ENCODE data around the gene CSN1S1.
"Not testable (repeated sequence)": the region's sequence is repeated elsewhere in the genome, so short reads cannot be mapped to it uniquely, and the experiment has no call there.

The CSN1S1 gene

GRCh38 chr4:69920874-69921273 lies 10.0 kb upstream of the CSN1S1 start:
- H3K4me1 ChIP-seq (ENCODE audit: control insufficient read depth, insufficient read depth, low read length) = no peaks in the 10 kb centered on the region
- 32 to 38% methylated on average over 4 of the region's 4 CpGs for WGBS, 2 experiments
- H3K27me3 ChIP-seq (ENCODE audit: control insufficient read depth, insufficient read depth, low read length, poor library complexity, severe bottlenecking) = no peaks in the 10 kb centered on the region
- H3K4me3 ChIP-seq (ENCODE audit: insufficient read depth, low read depth, low read length) = no peak overlapping the region
- no peaks in the 10 kb centered on the region for H3K36me3 ChIP-seq (ENCODE audit: control insufficient read depth, insufficient read depth, low read length)
- H3K9me3 ChIP-seq (ENCODE audit: control insufficient read depth, low read length) = no peaks in the 10 kb centered on the region
- no peak overlapping the region for H3K27ac ChIP-seq (ENCODE audit: insufficient read depth, low read depth, low read length, poor library complexity, severe bottlenecking)

- not testable (repeated sequence) for H3K27ac ChIP-seq (ENCODE audit: insufficient read depth, low read depth, low read length, poor library complexity, severe bottlenecking); H3K9me3 ChIP-seq (ENCODE audit: control insufficient read depth, low read length); H3K4me3 ChIP-seq (ENCODE audit: insufficient read depth, low read depth, low read length); H3K36me3 ChIP-seq (ENCODE audit: control insufficient read depth, insufficient read depth, low read length); H3K27me3 ChIP-seq (ENCODE audit: control insufficient read depth, insufficient read depth, low read length, poor library complexity, severe bottlenecking); H3K4me1 ChIP-seq (ENCODE audit: control insufficient read depth, insufficient read depth, low read length)
- 92 to 93% methylated on average over 33 of the region's 33 CpGs for WGBS, 2 experiments
These were observed 7.0 kb upstream of the CSN1S1 start for GRCh38 chr4:69923782-69924410.

- Histone ChIP-seq H3K36me3 (ENCODE audit: control insufficient read depth, insufficient read depth, low read length) (no peaks in the 10 kb centered on the region), H3K9me3 (ENCODE audit: control insufficient read depth, low read length) (no peaks in the 10 kb centered on the region), H3K27ac (ENCODE audit: insufficient read depth, low read depth, low read length, poor library complexity, severe bottlenecking) (no peak overlapping the region), H3K4me1 (ENCODE audit: control insufficient read depth, insufficient read depth, low read length) (no peaks in the 10 kb centered on the region), H3K4me3 (ENCODE audit: insufficient read depth, low read depth, low read length) (no peak overlapping the region), H3K27me3 (ENCODE audit: control insufficient read depth, insufficient read depth, low read length, poor library complexity, severe bottlenecking) (no peaks in the 10 kb centered on the region)
- 84 to 88% methylated on average over 3 of the region's 4 CpGs for WGBS, 2 experiments
These were observed 3.3 kb downstream of the CSN1S1 start for GRCh38 chr4:69934150-69934549.

- Histone ChIP-seq H3K27me3 (ENCODE audit: control insufficient read depth, insufficient read depth, low read length, poor library complexity, severe bottlenecking) (no peaks in the 10 kb centered on the region), H3K36me3 (ENCODE audit: control insufficient read depth, insufficient read depth, low read length) (no peaks in the 10 kb centered on the region), H3K9me3 (ENCODE audit: control insufficient read depth, low read length) (no peaks in the 10 kb centered on the region), H3K27ac (ENCODE audit: insufficient read depth, low read depth, low read length, poor library complexity, severe bottlenecking) (no peak overlapping the region), H3K4me1 (ENCODE audit: control insufficient read depth, insufficient read depth, low read length) (no peaks in the 10 kb centered on the region), H3K4me3 (ENCODE audit: insufficient read depth, low read depth, low read length) (no peak overlapping the region)
These were observed 5.7 kb downstream of the CSN1S1 start for GRCh38 chr4:69936566-69936965.

GRCh38 chr4:69951602-69952001 lies 20.7 kb downstream of the CSN1S1 start:
- no peak overlapping the region for H3K27ac ChIP-seq (ENCODE audit: insufficient read depth, low read depth, low read length, poor library complexity, severe bottlenecking)
- no peaks in the 10 kb centered on the region for H3K9me3 ChIP-seq (ENCODE audit: control insufficient read depth, low read length)
- no peaks in the 10 kb centered on the region for H3K4me1 ChIP-seq (ENCODE audit: control insufficient read depth, insufficient read depth, low read length)
- WGBS, 2 experiments = 96 to 97% methylated on average over 3 of the region's 3 CpGs
- H3K4me3 ChIP-seq (ENCODE audit: insufficient read depth, low read depth, low read length) = no peak overlapping the region
- no peaks in the 10 kb centered on the region for H3K36me3 ChIP-seq (ENCODE audit: control insufficient read depth, insufficient read depth, low read length)
- no peaks in the 10 kb centered on the region for H3K27me3 ChIP-seq (ENCODE audit: control insufficient read depth, insufficient read depth, low read length, poor library complexity, severe bottlenecking)

GRCh38 chr4:69957209-69957608 lies 26.3 kb downstream of the CSN1S1 start:
- no peak overlapping the region for H3K27ac ChIP-seq (ENCODE audit: insufficient read depth, low read depth, low read length, poor library complexity, severe bottlenecking)
- WGBS, 2 experiments = 91 to 95% methylated on average over 1 of the region's 1 CpG
- no peaks in the 10 kb centered on the region for H3K4me1 ChIP-seq (ENCODE audit: control insufficient read depth, insufficient read depth, low read length)

GRCh38 chr4:69965628-69966027 lies 34.8 kb downstream of the CSN1S1 start, which contains the start of gene CSN2:
Gene CSN2, minus strand, starts transcription at chr4:69965728. Its CDS starts 4,733 bp downstream, at chr4:69960995.
- 94 to 100% methylated on average over 1 to 2 of the region's 2 CpGs for WGBS, 2 experiments
- H3K27me3 ChIP-seq (ENCODE audit: control insufficient read depth, insufficient read depth, low read length, poor library complexity, severe bottlenecking) = no peaks in the 10 kb centered on the region
- H3K4me3 ChIP-seq (ENCODE audit: insufficient read depth, low read depth, low read length) = no peak within 1 kb of the TSS
- no peaks in the 10 kb centered on the region for H3K4me1 ChIP-seq (ENCODE audit: control insufficient read depth, insufficient read depth, low read length)
- no peaks in the 10 kb centered on the region for H3K36me3 ChIP-seq (ENCODE audit: control insufficient read depth, insufficient read depth, low read length)
- H3K9me3 ChIP-seq (ENCODE audit: control insufficient read depth, low read length) = no peaks in the 10 kb centered on the region
- H3K27ac ChIP-seq (ENCODE audit: insufficient read depth, low read depth, low read length, poor library complexity, severe bottlenecking) = no peak within 1 kb of the TSS

More at GRCh38 chr4:69957209-69957608, 26.3 kb downstream of the CSN1S1 start:
- H3K9me3 ChIP-seq (ENCODE audit: control insufficient read depth, low read length) = no peaks in the 10 kb centered on the region
- H3K27me3 ChIP-seq (ENCODE audit: control insufficient read depth, insufficient read depth, low read length, poor library complexity, severe bottlenecking) = no peaks in the 10 kb centered on the region
- H3K36me3 ChIP-seq (ENCODE audit: control insufficient read depth, insufficient read depth, low read length) = no peaks in the 10 kb centered on the region
- H3K4me3 ChIP-seq (ENCODE audit: insufficient read depth, low read depth, low read length) = no peak overlapping the region

- H3K4me1 ChIP-seq (ENCODE audit: control insufficient read depth, insufficient read depth, low read length) = no peaks in the 10 kb centered on the region
- H3K4me3 ChIP-seq (ENCODE audit: insufficient read depth, low read depth, low read length) = no peak overlapping the region
- WGBS, 2 experiments = 85 to 88% methylated on average over 1 of the region's 1 CpG
- H3K27ac ChIP-seq (ENCODE audit: insufficient read depth, low read depth, low read length, poor library complexity, severe bottlenecking) = no peak overlapping the region
- no peaks in the 10 kb centered on the region for H3K9me3 ChIP-seq (ENCODE audit: control insufficient read depth, low read length)
- no peaks in the 10 kb centered on the region for H3K36me3 ChIP-seq (ENCODE audit: control insufficient read depth, insufficient read depth, low read length)
- no peaks in the 10 kb centered on the region for H3K27me3 ChIP-seq (ENCODE audit: control insufficient read depth, insufficient read depth, low read length, poor library complexity, severe bottlenecking)
These were observed 39.2 kb downstream of the CSN1S1 start for GRCh38 chr4:69970071-69970470.

- H3K4me1 ChIP-seq (ENCODE audit: control insufficient read depth, insufficient read depth, low read length) = no peaks in the 10 kb centered on the region
- no CpG with 5 or more reads among the region's 1 CpG for WGBS, 2 experiments
- H3K36me3 ChIP-seq (ENCODE audit: control insufficient read depth, insufficient read depth, low read length) = no peaks in the 10 kb centered on the region
- H3K27me3 ChIP-seq (ENCODE audit: control insufficient read depth, insufficient read depth, low read length, poor library complexity, severe bottlenecking) = no peaks in the 10 kb centered on the region
- no peak overlapping the region for H3K4me3 ChIP-seq (ENCODE audit: insufficient read depth, low read depth, low read length)
- H3K9me3 ChIP-seq (ENCODE audit: control insufficient read depth, low read length) = no peaks in the 10 kb centered on the region
- no peak overlapping the region for H3K27ac ChIP-seq (ENCODE audit: insufficient read depth, low read depth, low read length, poor library complexity, severe bottlenecking)
These were observed 43.8 kb downstream of the CSN1S1 start for GRCh38 chr4:69974631-69975030.

- Histone ChIP-seq H3K9me3 (ENCODE audit: control insufficient read depth, low read length) (no peaks in the 10 kb centered on the region), H3K4me1 (ENCODE audit: control insufficient read depth, insufficient read depth, low read length) (no peaks in the 10 kb centered on the region), H3K36me3 (ENCODE audit: control insufficient read depth, insufficient read depth, low read length) (no peaks in the 10 kb centered on the region), H3K27ac (ENCODE audit: insufficient read depth, low read depth, low read length, poor library complexity, severe bottlenecking) (no peak overlapping the region), H3K27me3 (ENCODE audit: control insufficient read depth, insufficient read depth, low read length, poor library complexity, severe bottlenecking) (no peaks in the 10 kb centered on the region), H3K4me3 (ENCODE audit: insufficient read depth, low read depth, low read length) (no peak overlapping the region)
These were observed 46.7 kb downstream of the CSN1S1 start for GRCh38 chr4:69977582-69977981.

GRCh38 chr4:69984030-69984443 lies 53.2 kb downstream of the CSN1S1 start:
- no peaks in the 10 kb centered on the region for H3K9me3 ChIP-seq (ENCODE audit: control insufficient read depth, low read length)
- H3K36me3 ChIP-seq (ENCODE audit: control insufficient read depth, insufficient read depth, low read length) = no peaks in the 10 kb centered on the region
- H3K4me3 ChIP-seq (ENCODE audit: insufficient read depth, low read depth, low read length) = no peak overlapping the region
- H3K4me1 ChIP-seq (ENCODE audit: control insufficient read depth, insufficient read depth, low read length) = no peaks in the 10 kb centered on the region
- WGBS, 2 experiments = 87 to 94% methylated on average over 2 of the region's 2 CpGs
- no peaks in the 10 kb centered on the region for H3K27me3 ChIP-seq (ENCODE audit: control insufficient read depth, insufficient read depth, low read length, poor library complexity, severe bottlenecking)
- no peak overlapping the region for H3K27ac ChIP-seq (ENCODE audit: insufficient read depth, low read depth, low read length, poor library complexity, severe bottlenecking)
